HL-60 (cell line): ENCODE results near the gene NOC4L.

Source experiments
- DNase-seq, 2 experiments: peaks; one replicate each; pipeline ENCODE4 v3.0.0-alpha.2; 2010 to 2020; ENCODE audit warnings: low read depth in 1 of 2, low spot score in 1 of 2
- H3K27ac ChIP-seq: fragments of 250-450 bp; sonication (Bioruptor Pico); replicated peaks from 2 replicates; pipeline ENCODE4 v1.5.1; 2020; ENCODE audit warnings: mild to moderate bottlenecking, moderate library complexity
- H3K27me3 ChIP-seq: fragments of 250-450 bp; sonication (Bioruptor Pico); 2 replicates; pipeline ENCODE4 v1.5.1; 2021; ENCODE audit warnings: mild to moderate bottlenecking, moderate library complexity; ENCODE audit not compliant: insufficient read depth, poor library complexity, severe bottlenecking
- H3K4me3 ChIP-seq: replicated peaks from 2 replicates; pipeline ENCODE4 v1.5.1; 2011; ENCODE audit warnings: mild to moderate bottlenecking, control low read depth, low read length; ENCODE audit not compliant: insufficient read depth
- GABPA ChIP-seq: IDR thresholded peaks from 2 replicates; pipeline ENCODE4 v1.6.1; 2012; ENCODE audit warnings: low read depth
- POLR2AphosphoS5 ChIP-seq: IDR thresholded peaks from 2 replicates; pipeline ENCODE4 v1.6.1; 2012; ENCODE audit warnings: low read depth
- SPI1 ChIP-seq: IDR thresholded peaks from 2 replicates; pipeline ENCODE4 v1.6.1; 2012; ENCODE audit warnings: low read depth, mild to moderate bottlenecking, borderline replicate concordance
- TF ChIP-seq, protein P1 (sequence below): IDR thresholded peaks from one replicate; pipeline ENCODE4 v1.5.1; 2011; ENCODE audit warnings: low read length, control low read depth, inconsistent platforms; ENCODE audit not compliant: insufficient read depth
- TF ChIP-seq, protein P2 (sequence below): IDR thresholded peaks from 2 replicates; pipeline ENCODE4 v1.6.1; 2012; ENCODE audit warnings: low read depth; ENCODE audit not compliant: insufficient replicate concordance

Gene NOC4L

DNA sequence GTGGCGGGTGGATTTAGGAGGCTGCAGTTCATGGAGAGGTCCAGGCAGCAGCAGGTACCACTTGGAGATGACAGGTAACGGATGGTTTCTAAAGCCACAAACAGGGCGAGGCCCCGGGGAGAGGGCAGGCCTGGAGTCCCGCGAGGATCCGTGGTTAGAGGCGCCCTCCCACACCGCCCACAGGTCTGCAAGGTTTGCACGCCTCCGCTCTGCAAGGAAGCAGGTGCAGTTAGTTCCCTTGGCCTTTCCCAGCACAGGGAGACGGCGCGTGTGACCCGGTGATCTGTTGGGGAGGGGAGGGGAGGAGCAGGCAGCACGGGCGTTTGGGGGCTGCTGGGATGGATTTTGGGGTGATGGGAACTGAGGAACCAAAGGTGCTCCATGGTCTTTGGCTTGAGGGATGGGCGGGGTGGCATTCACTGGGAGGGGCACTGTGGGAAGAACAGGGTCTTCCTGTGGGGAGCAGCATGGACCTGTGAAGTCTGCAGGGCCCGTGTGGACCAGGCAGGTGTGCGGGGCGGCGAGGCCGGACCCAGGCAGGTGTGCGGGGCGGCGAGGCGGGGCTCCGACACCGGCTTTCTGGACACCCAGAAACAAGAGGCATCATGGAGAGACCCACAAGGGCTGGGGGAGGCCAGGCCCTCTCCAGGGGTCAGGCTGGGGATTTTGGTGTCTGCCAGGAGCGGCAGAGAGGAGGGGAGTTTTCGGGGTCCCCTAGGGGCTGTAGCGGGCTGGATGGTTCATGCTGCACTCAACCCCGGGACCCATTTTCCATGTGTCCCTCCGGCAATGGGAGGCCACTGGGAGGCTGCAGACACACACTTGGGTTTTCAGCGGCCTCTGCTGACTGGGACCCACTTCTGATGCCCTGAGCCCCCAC, 29.1 kb downstream of the NOC4L start:
- TF ChIP-seq SPI1 = no peak
- TF ChIP-seq POLR2AphosphoS5 = peak; percentile 88
- peaks cover 3% of the 10 kb centered on the region for H3K27me3 ChIP-seq
- H3K27ac ChIP-seq = no peak overlapping the region
- DNase-seq = peak; percentile 35 to 69
- H3K4me3 ChIP-seq = no peak overlapping the region

DNA sequence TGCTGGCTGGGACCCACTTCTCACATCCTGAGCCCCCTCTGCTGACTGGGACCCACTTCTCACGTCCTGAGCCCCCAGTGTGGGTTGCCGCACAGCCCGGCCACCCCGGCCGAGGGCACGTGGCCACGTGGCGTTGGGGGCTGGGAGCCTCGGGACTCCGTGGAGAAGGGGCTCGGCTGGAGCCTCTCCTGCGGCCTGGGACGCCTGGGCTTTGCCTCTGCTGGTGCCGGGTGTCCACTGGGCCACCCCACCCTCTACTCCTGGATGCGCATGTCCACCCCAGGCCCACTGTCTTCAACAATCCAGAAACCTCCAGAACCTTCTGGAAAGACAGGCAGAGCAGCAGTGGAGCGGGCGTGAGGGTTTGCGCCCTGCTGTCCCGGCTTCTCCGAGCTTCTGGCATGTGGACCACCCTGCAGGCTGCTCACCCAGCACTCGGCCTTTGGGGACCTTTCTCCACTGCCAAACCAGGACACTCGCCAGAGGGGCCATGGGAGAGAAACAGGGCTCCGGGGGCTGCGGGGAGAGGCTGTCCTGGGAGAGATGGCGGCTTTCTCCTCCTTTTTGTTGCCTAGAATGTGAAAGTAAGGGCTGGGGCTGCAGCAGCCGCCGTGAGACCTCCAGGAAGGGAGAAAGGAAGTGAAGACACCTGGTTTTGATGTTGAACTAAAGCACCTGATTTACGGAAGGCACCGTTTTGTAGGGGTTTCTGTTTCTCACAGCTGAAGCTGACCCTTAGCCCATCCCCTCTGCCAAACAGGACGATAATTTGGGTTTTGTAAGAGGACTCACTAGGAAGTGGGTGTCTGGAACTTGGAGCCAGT, 30.0 kb downstream of the NOC4L start:
- DNase-seq = no peak
- peaks cover 3% of the 10 kb centered on the region for H3K27me3 ChIP-seq
- no peak overlapping the region for H3K27ac ChIP-seq
- TF ChIP-seq, protein P1, sequence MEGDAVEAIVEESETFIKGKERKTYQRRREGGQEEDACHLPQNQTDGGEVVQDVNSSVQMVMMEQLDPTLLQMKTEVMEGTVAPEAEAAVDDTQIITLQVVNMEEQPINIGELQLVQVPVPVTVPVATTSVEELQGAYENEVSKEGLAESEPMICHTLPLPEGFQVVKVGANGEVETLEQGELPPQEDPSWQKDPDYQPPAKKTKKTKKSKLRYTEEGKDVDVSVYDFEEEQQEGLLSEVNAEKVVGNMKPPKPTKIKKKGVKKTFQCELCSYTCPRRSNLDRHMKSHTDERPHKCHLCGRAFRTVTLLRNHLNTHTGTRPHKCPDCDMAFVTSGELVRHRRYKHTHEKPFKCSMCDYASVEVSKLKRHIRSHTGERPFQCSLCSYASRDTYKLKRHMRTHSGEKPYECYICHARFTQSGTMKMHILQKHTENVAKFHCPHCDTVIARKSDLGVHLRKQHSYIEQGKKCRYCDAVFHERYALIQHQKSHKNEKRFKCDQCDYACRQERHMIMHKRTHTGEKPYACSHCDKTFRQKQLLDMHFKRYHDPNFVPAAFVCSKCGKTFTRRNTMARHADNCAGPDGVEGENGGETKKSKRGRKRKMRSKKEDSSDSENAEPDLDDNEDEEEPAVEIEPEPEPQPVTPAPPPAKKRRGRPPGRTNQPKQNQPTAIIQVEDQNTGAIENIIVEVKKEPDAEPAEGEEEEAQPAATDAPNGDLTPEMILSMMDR = no peak
- no peak for TF ChIP-seq GABPA
- no peak for TF ChIP-seq POLR2AphosphoS5
- TF ChIP-seq, protein P2, sequence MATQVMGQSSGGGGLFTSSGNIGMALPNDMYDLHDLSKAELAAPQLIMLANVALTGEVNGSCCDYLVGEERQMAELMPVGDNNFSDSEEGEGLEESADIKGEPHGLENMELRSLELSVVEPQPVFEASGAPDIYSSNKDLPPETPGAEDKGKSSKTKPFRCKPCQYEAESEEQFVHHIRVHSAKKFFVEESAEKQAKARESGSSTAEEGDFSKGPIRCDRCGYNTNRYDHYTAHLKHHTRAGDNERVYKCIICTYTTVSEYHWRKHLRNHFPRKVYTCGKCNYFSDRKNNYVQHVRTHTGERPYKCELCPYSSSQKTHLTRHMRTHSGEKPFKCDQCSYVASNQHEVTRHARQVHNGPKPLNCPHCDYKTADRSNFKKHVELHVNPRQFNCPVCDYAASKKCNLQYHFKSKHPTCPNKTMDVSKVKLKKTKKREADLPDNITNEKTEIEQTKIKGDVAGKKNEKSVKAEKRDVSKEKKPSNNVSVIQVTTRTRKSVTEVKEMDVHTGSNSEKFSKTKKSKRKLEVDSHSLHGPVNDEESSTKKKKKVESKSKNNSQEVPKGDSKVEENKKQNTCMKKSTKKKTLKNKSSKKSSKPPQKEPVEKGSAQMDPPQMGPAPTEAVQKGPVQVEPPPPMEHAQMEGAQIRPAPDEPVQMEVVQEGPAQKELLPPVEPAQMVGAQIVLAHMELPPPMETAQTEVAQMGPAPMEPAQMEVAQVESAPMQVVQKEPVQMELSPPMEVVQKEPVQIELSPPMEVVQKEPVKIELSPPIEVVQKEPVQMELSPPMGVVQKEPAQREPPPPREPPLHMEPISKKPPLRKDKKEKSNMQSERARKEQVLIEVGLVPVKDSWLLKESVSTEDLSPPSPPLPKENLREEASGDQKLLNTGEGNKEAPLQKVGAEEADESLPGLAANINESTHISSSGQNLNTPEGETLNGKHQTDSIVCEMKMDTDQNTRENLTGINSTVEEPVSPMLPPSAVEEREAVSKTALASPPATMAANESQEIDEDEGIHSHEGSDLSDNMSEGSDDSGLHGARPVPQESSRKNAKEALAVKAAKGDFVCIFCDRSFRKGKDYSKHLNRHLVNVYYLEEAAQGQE = no peak
- no peak for TF ChIP-seq SPI1
- no peak overlapping the region for H3K4me3 ChIP-seq

DNA sequence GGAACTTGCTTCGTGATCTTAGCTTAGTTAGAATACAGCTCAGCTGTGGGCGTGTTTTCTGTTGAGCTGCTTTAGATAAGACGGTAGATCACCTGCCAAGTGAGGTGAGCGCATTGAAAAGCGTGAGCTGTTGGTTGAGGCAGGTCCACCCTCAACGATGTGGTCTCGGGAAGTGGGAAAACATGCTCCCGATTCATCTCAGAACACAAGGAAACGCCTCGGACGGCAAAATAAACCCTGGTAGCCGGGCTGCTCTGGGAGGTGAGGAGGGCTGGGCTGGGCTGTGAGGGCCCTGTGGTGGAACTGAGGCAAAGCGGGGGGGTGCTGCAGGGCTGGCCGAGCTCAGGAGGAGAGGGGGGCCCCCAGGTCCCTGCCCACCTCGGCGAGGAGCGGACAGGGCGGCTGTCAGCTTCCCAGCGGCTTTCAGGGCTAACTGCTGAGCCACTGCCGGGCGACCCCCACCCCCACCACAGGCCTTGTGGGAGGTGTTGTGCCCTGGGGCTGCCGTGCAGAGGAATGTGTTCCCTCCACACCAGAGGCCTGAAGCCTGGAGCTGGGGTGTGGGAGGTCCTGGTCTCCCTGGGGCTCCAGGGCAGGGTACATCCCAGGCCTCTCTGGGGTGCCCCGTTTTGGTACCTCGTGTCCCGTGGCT, 30.7 kb downstream of the NOC4L start:
- DNase-seq = no peak
- no peak overlapping the region for H3K27ac ChIP-seq
- H3K4me3 ChIP-seq = no peak overlapping the region
- H3K27me3 ChIP-seq = peaks cover 3% of the 10 kb centered on the region
- TF ChIP-seq, protein P2 = no peak
- TF ChIP-seq SPI1 = no peak
- TF ChIP-seq GABPA = no peak
- no peak for TF ChIP-seq POLR2AphosphoS5
- TF ChIP-seq, protein P1 = no peak
